Fibroblast of lung (primary cell): ENCODE data around the gene HSPB8. TPM values are rescaled to one million over a fixed set of nuclear protein-coding genes. Genes with fewer than 3 reads are reported as not detected.

Experiments
- DNase-seq, 2 donors: peaks; one replicate each; pipeline versions ENCODE4 v3.0.0 to v3.0.0-alpha.2; 2010; ENCODE audit warnings: low read depth in 2 of 2
- H2AFZ ChIP-seq: 2 replicates; pipeline ENCODE4 v1.5.1; 2012; ENCODE audit warnings: low read length, control low read depth, inconsistent platforms
- H3K27ac ChIP-seq: 2 replicates; pipeline ENCODE4 v1.5.1; 2011; ENCODE audit warnings: low read length, control low read depth; ENCODE audit not compliant: insufficient read depth
- H3K27me3 ChIP-seq: 2 replicates; pipeline ENCODE4 v1.5.1; 2011; ENCODE audit warnings: mild to moderate bottlenecking, low read length; ENCODE audit not compliant: control insufficient read depth, insufficient read depth
- H3K36me3 ChIP-seq: 2 replicates; pipeline ENCODE4 v1.5.1; 2011; ENCODE audit warnings: low read length; ENCODE audit not compliant: control insufficient read depth, insufficient read depth
- H3K4me1 ChIP-seq: 2 replicates; pipeline ENCODE4 v1.5.1; 2011; ENCODE audit warnings: low read length; ENCODE audit not compliant: control insufficient read depth, insufficient read depth; ENCODE audit errors: extremely low read depth
- H3K4me2 ChIP-seq: 2 replicates; pipeline ENCODE4 v1.5.1; 2011; ENCODE audit warnings: low read length, control low read depth; ENCODE audit not compliant: insufficient read depth; ENCODE audit errors: extremely low read depth
- H3K4me3 ChIP-seq, 4 experiments: fragments of 200-600 bp in 1 of 4; sonication (generic) in 1 of 4; replicated peaks in 1 of 4; 2 replicates each; pipeline ENCODE4 v1.5.1; 2011 to 2016; ENCODE audit warnings: low read length in 4 of 4, low read depth in 3 of 4, mild to moderate bottlenecking in 3 of 4, control low read depth in 2 of 4, inconsistent platforms in 1 of 4, mixed read lengths in 1 of 4; ENCODE audit not compliant: insufficient read depth in 1 of 4; ENCODE audit errors: control extremely low read depth in 1 of 4
- H3K79me2 ChIP-seq: 2 replicates; pipeline ENCODE4 v1.5.1; 2012; ENCODE audit warnings: mild to moderate bottlenecking, low read length, inconsistent platforms; ENCODE audit not compliant: control insufficient read depth, insufficient read depth
- H3K9ac ChIP-seq: 2 replicates; pipeline ENCODE4 v1.5.1; 2011; ENCODE audit warnings: mild to moderate bottlenecking, low read length, control low read depth; ENCODE audit not compliant: insufficient read depth
- H3K9me3 ChIP-seq: 2 replicates; pipeline ENCODE4 v1.5.1; 2012; ENCODE audit warnings: low read depth, low read length; ENCODE audit not compliant: control insufficient read depth, insufficient read depth
- H4K20me1 ChIP-seq: 2 replicates; pipeline ENCODE4 v1.5.1; 2011; ENCODE audit warnings: low read length; ENCODE audit not compliant: control insufficient read depth, insufficient read depth; ENCODE audit errors: extremely low read depth
- EZH2 ChIP-seq: IDR thresholded peaks from 2 replicates; pipeline ENCODE4 v1.5.1; 2012; ENCODE audit warnings: low read length, control low read depth, mild to moderate bottlenecking; ENCODE audit errors: missing control alignments
- polyA plus RNA-seq, 2 donors: library from polyadenylated mRNA; depleted of rRNA in 1 of 2; stranded (reverse) in 1 of 2; unstranded in 1 of 2; fragments of >200 nt; gene quantifications; 2 replicates each; pipeline ENCODE4 v1.2.1, GENCODE V29; 2011 to 2012; ENCODE audit warnings: missing spikeins in 1 of 2
- total RNA-seq: library from RNA; depleted of rRNA; stranded (reverse); fragments of >200 nt; gene quantifications from 2 replicates; pipeline ENCODE4 v1.2.1, GENCODE V29; 2014
- TF ChIP-seq, protein P1 (sequence below), 2 donors: IDR thresholded peaks in 1 of 2; conservative IDR thresholded peaks in 1 of 2; 1 replicate in 1 of 2; 2 replicates in 1 of 2; pipeline ENCODE4 v1.5.1; 2011 to 2012; ENCODE audit warnings: low read length in 2 of 2, control low read depth in 1 of 2, inconsistent platforms in 1 of 2, low read depth in 1 of 2, mild to moderate bottlenecking in 1 of 2

The HSPB8 gene
- total and polyA plus RNA-seq, 2 donors (not counting 1 experiment from before 2014, with no cell fraction given): 23.8 to 42.4 TPM

- Histone ChIP-seq H3K27ac (no peak overlapping the region), H4K20me1 (no peaks in the 10 kb centered on the region), H2AFZ (no peak overlapping the region), H3K9me3 (no peaks in the 10 kb centered on the region), H3K36me3 (no peaks in the 10 kb centered on the region), H3K27me3 (no peaks in the 10 kb centered on the region), H3K4me3 (no peak overlapping the region), H3K79me2 (no peaks in the 10 kb centered on the region), H3K4me1 (no peaks in the 10 kb centered on the region), H3K9ac (no peak overlapping the region), H3K4me2 (no peak overlapping the region)
- TF ChIP-seq, protein P1, sequence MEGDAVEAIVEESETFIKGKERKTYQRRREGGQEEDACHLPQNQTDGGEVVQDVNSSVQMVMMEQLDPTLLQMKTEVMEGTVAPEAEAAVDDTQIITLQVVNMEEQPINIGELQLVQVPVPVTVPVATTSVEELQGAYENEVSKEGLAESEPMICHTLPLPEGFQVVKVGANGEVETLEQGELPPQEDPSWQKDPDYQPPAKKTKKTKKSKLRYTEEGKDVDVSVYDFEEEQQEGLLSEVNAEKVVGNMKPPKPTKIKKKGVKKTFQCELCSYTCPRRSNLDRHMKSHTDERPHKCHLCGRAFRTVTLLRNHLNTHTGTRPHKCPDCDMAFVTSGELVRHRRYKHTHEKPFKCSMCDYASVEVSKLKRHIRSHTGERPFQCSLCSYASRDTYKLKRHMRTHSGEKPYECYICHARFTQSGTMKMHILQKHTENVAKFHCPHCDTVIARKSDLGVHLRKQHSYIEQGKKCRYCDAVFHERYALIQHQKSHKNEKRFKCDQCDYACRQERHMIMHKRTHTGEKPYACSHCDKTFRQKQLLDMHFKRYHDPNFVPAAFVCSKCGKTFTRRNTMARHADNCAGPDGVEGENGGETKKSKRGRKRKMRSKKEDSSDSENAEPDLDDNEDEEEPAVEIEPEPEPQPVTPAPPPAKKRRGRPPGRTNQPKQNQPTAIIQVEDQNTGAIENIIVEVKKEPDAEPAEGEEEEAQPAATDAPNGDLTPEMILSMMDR (conservative IDR thresholded peaks at IDR 0.05 in 1 of 2, IDR thresholded peaks at IDR 0.05 in 1 of 2; ENCODE audit: low read depth in 1 of 2, low read length in 2 of 2): no peak
- TF ChIP-seq EZH2: no peak
- no peak for DNase-seq
These were observed 22.2 kb upstream of the HSPB8 start for GRCh38 chr12:119156401-119157044.

DNA sequence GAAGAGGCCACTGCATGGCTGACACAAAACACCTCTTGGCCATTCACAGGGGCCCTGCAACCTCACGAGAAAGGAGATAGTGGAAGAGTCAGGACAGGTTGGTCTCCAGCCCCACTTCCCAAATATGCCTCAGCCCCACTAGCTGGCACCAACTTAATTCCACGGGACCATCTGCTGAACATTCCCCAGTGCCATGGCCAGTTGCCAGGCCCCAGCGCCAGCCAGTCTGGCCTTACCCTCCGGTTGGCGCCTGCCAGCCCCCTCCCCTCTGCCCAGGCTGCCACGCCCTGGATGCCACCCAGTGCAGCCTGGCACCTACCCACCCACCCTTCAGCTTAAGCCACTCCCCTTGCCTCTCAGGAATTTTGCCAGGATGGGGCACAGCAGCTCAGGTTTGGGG, 21.2 kb upstream of the HSPB8 start:
- Histone ChIP-seq H3K9me3 (no peaks in the 10 kb centered on the region), H3K4me1 (no peaks in the 10 kb centered on the region), H3K27ac (no peak overlapping the region), H4K20me1 (no peaks in the 10 kb centered on the region), H3K4me3 (no peak overlapping the region), H3K79me2 (no peaks in the 10 kb centered on the region), H3K36me3 (no peaks in the 10 kb centered on the region), H3K4me2 (no peak overlapping the region), H3K9ac (no peak overlapping the region), H2AFZ (no peak overlapping the region), H3K27me3 (no peaks in the 10 kb centered on the region)
- TF ChIP-seq, protein P1 (conservative IDR thresholded peaks at IDR 0.05 in 1 of 2, IDR thresholded peaks at IDR 0.05 in 1 of 2; ENCODE audit: low read depth in 1 of 2, low read length in 2 of 2): no peak
- no peak for TF ChIP-seq EZH2
- no peak for DNase-seq

DNA sequence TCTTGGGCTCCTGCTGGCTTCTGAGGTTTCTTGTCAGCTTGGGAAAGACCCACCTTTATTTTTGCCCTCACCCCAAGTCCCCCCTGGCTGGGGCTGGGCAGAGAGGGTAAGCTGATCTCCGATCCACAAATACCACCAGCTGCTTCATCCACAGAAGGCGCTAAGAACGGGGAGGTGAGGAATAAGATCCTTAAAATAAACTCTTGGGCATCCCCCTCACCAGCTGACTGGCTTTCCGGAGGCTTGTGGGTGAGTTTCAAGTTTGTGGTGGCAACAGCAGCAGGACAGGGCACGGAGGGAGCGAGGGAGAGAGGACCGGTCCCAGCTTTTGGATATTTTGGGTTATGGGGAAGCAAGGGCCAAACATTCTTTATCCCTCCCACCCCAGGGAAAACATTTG, 20.8 kb upstream of the HSPB8 start:
- Histone ChIP-seq H3K27ac (no peak overlapping the region), H3K4me1 (no peaks in the 10 kb centered on the region), H3K9ac (no peak overlapping the region), H3K4me2 (no peak overlapping the region), H2AFZ (no peak overlapping the region), H4K20me1 (no peaks in the 10 kb centered on the region), H3K79me2 (no peaks in the 10 kb centered on the region), H3K9me3 (no peaks in the 10 kb centered on the region), H3K36me3 (no peaks in the 10 kb centered on the region), H3K27me3 (no peaks in the 10 kb centered on the region), H3K4me3 (no peak overlapping the region)
- no peak for DNase-seq
- TF ChIP-seq, protein P1 (conservative IDR thresholded peaks at IDR 0.05 in 1 of 2, IDR thresholded peaks at IDR 0.05 in 1 of 2; ENCODE audit: low read depth in 1 of 2, low read length in 2 of 2): no peak
- TF ChIP-seq EZH2: no peak
